Stimulated activated CD4-positive, alpha-beta T cell treated with anti-CD3 and anti-CD28 coated beads, Interleukin-1b, Interleukin-23, amount 100 ng/mL, for 48 hours (primary cell): ENCODE results near the gene SNX5.

Experiments used
- DNase-seq: peaks from one replicate; pipeline ENCODE4 v3.0.0-alpha.2; 2020

The SNX5 gene

DNA sequence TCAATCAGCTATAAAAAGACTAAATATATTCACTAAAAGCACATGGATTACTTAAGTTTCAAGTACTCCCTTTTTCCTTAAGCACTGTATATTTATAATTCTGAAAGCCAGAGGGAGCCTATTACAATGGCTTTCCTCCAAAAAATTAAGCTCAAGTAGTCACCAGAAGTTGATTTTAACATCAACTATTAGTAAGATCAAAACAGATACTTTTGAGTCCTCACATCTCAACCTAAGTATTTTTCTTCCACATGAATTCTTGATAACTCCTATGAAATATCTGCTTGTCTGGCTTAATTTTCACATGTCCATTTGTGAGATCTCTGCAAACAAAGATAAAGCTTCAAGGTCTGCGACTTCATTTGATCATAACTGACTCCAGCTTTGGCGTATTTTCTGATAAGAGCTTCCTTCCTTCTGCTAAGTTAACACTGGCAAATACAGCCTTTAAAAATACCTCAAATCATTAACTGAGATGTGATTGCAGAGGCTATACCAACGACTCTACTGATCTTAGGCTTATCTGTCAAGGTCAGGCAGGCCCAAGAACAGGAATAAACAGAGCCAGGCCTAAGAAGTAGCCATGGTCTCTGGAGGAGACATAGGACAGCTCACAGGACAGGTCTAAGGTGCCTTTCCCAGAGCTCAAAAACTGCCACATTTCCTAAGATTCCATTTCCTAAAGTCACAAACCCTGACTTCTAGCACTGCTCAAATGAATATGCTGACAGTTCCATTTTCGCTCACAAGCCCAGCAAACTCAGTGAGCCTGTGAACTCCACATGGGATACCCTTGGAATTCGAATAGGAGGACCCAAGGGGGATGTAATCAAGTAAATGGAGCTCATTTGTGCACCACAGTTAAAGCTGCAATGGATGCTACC, 10.0 kb downstream of the SNX5 start:
- DNase-seq = no peak

DNA sequence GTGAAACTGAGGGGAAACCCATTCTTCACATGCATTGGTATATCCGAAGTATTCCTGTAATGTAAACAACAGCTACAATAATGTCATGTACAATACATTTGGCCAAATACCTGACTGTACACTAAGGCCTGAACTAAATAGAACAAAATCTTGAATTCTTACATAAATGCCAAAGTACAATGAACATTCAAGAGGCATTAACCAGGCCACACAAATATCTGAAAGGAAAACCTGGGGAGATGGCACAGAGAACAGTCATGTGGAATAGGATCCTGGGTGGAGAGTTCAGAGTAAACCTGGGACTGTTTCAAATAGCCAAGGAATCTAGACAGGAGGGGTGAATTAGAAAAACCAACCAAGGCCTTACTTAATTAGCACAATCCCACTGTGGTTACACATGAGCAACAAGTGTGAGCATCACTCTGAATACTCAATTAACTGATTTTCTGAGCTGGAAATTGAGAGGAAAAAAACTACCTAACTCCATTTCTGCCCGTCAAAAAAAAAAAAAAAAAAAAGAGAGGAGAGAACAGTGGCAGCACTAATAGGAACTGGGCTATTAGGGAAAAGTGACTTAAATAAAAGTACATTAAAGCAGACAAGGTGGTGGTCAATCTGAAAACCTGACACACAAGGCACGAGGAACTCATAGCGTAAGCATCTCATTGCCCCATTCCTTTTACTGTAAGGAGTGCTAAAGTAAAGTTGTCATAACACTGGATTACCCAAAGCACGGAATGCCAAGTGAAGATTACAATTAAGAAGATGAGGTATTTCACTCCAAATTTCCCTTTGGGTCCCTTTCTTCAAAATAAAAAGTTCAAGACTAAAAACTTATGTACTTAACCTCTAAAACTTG, 10.9 kb downstream of the SNX5 start:
- DNase-seq = no peak

DNA sequence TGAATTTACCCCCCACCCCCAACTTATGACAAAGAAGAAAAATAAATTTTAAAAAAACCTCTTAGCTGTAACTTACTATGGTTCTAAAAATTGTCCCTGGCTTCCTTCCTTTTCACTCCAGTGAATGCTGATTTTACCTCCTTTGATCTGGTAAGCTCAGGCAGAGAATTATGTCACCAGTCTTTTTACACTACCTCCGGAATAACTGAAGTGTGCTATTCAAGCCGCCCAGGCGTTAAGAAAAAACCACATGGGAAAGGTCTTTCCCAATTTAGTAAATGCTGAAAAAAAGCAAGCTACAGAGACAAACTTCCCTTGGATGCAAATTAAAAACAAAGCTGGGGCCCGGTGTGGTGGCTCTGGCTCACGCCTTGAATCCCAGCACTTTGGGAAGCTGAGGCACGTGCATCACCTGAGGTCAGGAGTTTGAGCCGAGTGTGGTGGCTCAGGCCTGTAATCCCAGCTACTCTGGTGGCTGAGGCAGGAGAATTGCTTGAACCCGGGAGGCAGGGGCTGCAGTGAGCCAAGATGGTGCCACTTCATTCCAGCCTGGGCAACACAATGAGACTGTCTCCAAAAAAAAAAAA, 12.4 kb downstream of the SNX5 start:
- DNase-seq = no peak

DNA sequence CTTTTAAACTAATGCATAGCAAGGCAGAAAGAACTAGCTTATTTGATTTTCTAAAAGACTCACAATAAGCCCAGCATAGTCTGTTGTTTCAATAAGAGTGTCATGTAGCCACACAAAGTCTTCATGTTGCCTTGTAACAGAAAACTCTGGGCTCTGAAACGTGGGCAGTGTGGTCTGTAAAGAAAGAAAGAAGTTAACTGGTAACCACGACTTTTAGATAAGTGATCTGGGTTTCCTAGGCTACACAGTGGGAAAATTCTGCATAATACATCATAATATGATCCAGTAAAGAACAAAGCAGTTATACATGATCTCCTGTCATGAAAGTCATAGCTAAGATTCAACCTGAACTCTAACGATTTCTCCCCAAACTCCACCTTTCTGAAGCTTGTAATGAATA, 13.3 kb downstream of the SNX5 start:
- no peak for DNase-seq

DNA sequence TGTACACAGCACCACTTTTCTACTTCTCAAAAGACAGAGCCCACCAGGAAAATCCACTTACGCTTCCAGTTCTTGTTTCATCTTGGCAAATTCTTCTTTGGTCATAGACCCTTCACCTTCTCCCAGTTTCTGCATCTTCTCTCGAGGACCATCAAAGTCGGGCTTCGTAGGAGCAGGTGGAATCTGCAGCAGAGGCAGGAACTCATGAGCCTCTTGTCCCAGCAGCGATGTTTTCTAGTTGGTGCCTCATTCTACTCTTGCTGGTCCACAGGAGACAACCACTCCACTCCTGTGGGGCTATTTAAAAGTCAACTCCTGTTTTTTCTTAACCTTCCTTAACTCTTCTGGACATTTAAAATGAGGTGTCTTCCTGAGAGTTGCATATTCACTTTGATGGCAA, 14.7 kb downstream of the SNX5 start:
- no peak for DNase-seq

DNA sequence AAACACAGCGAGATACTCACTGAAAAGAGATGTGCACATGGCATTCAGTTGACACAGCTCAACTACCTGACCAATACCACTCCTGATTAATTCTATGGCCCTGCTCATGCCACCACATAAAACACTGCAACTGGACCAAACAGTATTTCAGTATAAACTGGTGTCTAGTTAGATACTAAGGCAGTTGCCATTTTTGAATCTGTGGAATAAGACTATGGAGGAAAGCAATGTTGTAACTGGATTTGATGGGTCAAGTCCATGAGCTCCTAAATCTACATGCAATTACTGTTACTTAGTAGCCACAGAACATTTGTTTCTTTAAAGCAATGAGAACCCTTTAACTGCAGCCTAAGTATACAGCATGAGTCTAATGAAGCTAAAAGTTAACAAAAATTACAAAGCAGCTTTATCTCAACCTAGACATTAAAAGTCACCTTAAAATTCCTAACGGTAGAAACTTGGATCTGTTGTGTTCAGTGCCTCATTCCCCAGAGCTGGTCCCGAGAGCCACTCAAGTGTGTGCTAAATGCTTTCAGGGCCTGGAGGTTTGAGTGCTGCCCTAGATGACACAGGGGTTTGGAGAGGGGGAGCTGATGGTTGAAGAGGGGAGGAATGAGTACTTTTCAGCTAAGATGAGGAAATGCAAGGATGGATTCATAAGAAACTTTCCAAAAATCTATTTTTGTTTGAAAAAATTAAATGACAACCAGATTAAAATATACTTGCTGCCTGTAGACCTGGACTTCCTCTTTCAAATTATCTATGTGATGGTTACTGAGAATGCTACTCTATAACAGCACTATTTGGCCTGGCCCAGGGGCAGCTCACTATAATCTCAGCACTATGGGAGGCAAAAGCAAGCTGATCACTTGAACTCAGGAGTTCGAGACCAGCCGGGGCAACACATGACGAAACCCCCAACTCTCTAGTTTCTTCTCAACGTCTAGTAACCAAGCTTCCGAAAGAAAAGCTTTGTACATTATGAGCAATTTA, 15.6 kb downstream of the SNX5 start:
- DNase-seq = no peak

DNA sequence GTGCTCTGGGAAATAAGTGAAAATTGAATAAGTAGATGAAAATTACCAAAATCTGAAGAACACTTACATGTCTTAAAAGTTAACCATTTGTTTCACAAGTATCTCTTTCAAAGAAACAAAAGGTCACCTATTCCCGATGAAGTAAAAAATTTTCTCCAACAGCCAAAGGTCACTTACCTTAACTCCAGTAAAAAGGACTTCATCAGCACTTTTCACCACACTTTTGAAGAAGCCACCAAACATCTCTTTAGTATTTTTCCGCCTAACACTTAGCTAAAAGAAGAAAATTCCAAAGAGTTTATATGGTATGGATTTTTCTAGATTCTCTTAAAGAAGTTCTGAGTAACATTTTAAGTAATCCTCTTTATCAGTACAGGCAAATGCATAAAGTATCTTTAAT, 17.3 kb downstream of the SNX5 start:
- DNase-seq = no peak

DNA sequence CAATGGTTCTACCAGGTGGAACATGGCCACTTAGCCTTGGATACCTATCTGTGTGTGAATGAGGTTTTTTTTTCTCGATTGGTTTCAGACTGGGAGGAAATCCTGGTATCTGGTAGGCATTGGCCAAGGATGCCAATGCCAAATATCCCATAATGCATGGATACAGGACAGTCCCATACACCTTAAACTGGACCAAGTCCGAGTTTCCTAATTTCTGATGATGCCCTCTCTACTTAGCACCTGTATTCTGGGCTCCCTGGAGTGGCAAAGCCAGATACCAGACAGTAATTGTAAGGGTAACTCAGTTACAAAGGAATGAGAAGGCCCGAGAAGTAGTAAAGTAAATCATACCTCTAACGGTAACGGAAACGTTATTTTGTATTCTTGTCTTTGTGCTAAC, 17.9 kb downstream of the SNX5 start:
- no peak for DNase-seq

DNA sequence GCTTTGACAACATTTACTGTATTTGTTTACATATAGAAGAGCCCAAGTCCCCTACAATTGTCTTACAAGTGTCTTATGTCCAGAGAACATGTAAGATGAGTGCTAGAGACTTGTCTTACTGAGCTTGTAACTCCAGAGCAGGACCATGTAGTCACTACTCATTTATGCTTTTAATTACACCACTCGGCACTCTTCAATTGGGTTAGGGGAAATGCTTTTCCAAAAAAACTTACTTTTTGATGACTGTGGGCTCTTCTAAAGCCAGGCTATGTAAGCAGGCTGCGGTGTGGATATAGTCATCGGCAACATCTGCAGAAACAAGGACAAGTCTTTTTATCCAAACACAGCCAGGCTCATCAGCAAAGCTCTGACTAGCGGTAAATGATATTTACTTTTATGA, 18.7 kb downstream of the SNX5 start:
- DNase-seq = no peak

DNA sequence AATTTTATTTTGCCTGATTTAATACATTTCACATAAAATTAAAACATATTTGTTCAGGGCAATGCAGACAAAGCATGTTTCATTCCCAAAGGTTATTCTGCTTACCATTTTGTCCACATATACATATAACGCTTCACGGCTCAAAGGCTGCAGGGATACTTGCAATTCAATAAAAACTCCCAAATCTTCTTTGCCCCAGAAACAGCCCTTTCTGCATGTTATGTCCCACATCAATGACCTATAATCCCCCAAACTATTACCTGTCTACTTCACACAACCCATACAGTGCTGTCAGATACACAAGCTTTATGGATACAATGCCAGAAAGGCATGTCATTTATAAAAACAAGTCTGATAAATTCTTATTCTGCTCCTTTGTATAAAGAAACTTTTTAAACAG, 20.2 kb downstream of the SNX5 start:
- DNase-seq = no peak

DNA sequence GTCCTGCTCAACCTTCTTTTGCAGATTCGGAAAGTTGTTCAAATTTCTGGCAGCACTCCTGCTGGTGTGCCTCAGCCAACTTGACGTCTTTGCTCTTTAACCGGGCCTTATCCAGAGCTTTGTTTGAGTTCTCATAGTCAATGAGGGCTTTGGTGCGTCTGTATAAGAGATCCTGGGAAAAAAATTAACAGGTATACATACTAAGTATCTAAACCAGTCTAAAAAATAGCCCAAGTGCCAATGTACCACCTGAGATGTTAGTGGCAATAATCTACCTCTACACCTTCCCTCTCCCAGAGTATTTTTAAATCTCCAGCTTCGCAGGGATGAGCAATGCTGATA, 21.1 kb downstream of the SNX5 start:
- DNase-seq = no peak

DNA sequence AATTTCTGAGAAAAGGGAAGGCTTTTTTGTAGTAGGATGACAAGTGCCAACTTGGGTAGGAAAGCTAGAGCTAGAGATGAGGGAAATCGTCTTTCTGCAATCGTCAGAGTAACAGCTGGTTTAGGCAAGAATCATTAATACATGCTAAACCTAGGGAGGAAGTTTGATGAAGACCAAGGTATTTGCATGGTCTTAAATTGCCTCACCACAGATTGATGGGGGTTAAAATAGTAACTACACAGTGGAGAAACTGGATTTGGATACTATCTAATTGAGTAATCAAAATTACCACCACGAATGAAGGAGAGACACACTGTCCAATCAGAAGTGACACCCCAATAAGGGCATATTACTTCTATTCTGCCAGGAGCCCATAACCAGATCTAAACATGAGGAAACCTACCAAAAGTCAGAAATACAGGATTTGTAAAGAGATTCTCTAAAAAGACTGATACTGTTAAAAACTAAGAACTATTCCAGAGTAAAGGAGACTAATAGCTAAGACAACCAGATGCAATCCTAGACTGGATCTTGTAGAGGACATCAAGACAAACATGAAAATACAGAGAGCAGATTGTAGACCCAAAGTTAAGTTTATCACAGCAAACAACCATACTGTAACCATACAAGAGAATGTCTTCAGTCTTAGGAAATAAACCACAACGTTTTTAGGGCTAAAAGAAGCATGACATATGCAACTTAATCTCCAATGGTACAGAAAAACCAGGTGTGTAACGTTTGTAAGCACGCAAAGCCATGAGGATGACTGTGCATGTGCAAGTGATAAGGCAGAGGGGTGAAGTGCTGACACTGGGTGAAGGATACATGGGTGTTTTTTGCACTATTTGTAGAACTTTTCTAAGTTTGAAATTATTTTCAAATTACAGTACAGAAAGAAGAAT, 21.8 kb downstream of the SNX5 start:
- DNase-seq = no peak

DNA sequence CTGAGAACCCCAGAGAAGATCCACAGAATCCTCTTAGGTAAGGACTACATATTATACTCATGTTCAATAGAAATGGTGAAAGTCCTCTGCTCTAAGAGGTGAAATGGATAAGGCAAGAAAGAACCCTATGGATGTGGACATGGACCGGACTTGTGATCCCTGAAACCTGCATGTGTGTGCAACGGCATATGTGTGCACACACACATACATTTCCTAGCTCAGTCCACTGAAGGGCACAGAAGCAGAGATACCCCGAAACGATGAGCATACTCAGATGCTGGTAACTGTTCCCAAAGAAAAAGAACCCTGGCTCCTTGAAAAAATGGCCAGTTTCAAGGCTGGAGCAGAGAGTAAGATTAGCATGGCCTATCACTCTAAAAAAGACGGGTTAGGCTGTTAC, 22.6 kb downstream of the SNX5 start:
- no peak for DNase-seq

DNA sequence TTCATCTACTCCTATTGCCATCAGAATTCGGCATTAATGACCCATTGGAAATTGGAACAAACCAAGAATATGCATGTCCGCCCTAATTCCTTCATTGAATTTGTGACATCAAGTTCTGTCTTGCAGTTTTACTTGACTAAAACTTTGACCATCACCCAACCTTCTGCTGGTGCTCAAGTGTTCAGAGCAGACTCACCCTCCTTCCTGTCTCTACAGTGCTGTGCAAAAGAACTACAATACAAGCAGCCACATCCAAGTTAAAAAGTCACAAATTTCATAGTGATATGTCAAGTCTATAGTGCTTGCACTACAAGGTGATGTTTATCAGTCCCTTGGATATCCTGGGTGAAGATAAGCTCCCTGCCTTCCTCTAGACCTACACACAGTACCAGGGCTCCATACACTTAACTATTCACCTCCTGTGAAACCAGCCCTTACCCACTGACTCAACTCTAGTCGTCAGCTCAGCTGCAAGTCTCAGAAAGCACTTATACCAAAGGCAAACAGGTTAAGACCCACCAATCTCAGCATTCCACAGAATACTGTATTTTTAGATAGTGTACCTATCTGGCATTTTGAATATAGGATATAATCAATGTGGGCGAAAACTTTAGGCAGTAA, 23.6 kb downstream of the SNX5 start:
- no peak for DNase-seq

DNA sequence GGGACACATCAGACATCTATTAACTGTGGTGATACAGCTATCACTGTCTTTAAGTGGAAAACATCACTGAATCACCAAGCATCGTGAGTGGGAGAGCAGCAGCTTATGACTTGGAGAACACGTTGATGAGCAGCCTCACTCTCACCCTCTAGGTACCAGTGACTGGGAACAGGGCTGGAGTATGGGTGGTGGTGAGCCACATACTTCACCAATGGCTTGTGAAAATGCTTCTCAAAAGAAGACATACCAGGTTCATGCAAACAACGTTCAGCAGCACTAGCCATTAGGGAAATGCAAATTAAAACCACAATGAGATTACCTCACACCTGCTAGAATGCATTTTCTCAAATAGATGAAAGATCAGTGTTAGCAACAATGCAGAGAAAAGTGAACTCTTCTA, 25.3 kb downstream of the SNX5 start:
- DNase-seq = no peak

DNA sequence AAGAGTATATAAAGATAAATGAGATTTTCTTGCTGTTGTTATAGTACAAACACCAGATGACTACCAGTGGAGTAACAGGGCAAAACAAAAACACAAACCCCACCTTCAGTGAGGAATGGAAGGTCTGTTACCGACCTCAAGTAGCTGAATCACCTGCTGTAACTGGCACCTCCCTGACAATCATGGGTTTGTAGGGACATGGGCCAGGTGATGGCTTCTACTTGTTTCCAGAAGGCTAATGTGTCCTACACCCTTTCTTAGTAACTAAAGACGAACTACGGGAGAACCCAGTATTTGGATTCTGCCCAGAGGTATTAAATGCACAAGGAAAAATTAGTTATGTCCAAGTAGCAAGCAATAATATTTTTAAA, 26.8 kb downstream of the SNX5 start:
- no peak for DNase-seq

DNA sequence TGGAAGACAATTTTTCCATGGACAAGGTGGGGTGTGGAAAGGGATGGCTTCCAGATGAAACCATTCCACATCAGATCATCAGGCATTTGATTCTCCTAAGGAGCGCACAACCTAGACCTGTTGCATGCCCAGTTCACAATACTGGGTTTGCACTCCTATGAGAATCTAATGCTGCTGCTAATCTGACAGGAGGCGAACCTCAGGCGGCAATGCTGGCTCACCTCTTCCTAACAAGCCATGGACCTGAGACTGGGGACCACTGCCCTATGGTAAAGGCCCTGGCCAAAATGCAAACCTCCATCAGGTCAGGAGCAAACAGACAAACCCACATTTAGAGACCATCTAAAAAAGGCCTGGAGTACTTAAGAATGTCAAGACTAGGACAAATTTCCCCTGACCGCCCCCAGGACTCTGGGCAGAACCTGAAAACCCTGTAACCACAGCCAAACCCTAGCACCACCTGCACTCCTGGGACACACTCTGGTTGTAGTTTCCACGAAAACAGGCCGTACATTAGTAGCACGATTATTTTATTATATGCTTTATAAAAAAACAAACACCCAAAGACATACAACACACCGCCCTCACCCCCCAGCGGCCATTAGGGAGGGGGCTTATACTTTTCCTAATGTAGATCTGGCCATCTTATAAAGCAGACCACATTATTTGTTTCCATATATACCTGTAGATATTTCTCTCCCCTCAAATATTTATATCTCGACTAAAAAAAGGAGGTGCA, 27.3 kb downstream of the SNX5 start:
- no peak for DNase-seq

DNA sequence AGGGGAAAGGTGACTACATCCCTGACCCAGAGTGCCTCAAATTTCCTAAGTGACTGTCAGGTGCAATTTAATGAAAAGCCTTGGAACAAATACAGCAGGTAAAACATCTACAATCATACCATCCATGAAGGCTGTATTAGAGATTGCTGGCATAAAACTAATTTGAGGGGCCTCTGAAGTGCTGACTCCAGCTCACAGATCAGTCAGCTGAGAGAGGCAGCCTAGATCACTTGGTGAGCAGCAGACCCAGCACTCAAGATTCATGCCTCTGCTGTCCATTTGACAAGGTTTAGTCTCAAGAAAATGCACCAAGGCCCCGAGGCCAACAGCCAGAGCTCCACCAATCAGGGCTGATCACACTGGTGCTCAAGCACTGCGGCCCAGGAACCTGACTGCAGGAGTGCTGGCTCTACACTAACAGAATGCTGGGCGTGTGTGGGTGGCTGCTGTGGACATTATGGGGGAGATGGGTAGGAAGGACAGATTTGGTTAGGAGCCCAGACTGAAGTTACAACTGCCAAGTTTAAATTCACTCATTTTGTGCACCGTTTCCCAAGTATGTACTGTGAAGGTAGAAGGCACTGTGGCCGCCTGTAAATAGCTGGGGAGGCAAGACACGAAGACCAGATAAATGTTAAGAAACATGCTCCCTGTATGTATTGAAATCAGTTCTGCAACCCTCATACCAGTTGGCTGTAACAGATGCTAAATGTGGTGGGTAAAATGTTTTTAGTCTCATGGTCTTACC, 28.2 kb downstream of the SNX5 start:
- no peak for DNase-seq

DNA sequence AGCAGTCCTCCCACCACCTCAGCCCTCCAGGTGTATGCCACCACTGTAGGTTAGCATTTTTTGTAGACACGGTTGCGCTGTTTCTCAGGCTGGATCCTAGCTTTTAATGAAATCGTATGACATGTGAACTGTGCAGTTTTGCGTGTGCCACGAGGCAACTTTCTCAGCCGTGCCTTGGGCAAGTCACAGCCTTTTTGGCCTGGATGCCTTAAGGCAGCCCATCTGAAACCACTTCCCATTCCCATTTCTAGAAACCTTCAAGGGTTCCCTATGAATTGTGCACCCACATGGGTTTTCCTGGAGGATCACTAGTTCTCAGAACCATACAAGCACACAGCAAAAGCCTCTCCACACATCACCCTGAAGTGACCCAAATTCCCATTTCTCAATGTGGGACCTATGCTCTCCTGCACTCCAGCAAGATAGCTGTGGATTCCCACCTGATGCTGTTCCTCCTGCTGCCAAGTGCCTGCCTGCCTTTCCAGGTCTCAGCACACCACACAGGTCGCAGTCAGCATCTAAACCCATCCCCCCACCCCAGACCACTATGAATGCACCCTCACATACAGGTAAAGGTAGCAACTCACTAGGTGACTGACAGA, 28.9 kb downstream of the SNX5 start:
- DNase-seq = no peak
